Measurements from ENCODE around the gene ZNF488.
A peak's percentile ranks its signal among the peaks of the same experiment; 100 is the strongest.

Gene ZNF488

GRCh38 chr10:47364911-47365310, 19.2 kb downstream of the ZNF488 start:
- intact Hi-C loops (cut with DNase I; ENCODE audit: low total_unique reads): no loop called here
- no peaks in the 10 kb centered on the region for H3K9me3 ChIP-seq
- no peak overlapping the region for H3K4me3 ChIP-seq
- no peak for TF ChIP-seq CTCF (IDR thresholded peaks at IDR 0.05)
- H3K36me3 ChIP-seq: no peaks in the 10 kb centered on the region
- no peak overlapping the region for H3K27ac ChIP-seq
- H3K27me3 ChIP-seq: no peaks in the 10 kb centered on the region
- DNase-seq: peak in 1 of 2 donors; percentile 49
- H3K4me1 ChIP-seq: peaks cover 0 to 5% (median 0%) of the 10 kb centered on the region in 4 donors

GRCh38 chr10:47364366-47364765, 19.7 kb downstream of the ZNF488 start:
- peaks cover 0 to 5% (median 0%) of the 10 kb centered on the region in 4 donors for H3K4me1 ChIP-seq
- H3K27ac ChIP-seq: no peak overlapping the region
- H3K9me3 ChIP-seq: no peaks in the 10 kb centered on the region
- no peaks in the 10 kb centered on the region for H3K27me3 ChIP-seq
- intact Hi-C loops (cut with DNase I; ENCODE audit: low total_unique reads): no loop called here
- no peaks in the 10 kb centered on the region for H3K36me3 ChIP-seq
- TF ChIP-seq CTCF (IDR thresholded peaks at IDR 0.05): no peak
- DNase-seq: peak in 1 of 2 donors; percentile 6
- H3K4me3 ChIP-seq: no peak overlapping the region

GRCh38 chr10:47363781-47364180, 20.3 kb downstream of the ZNF488 start:
- Histone ChIP-seq H3K4me1 (peaks cover 0 to 5% (median 0%) of the 10 kb centered on the region in 4 donors), H3K9me3 (no peaks in the 10 kb centered on the region), H3K27me3 (no peaks in the 10 kb centered on the region), H3K36me3 (no peaks in the 10 kb centered on the region), H3K4me3 (no peak overlapping the region), H3K27ac (no peak overlapping the region)
- DNase-seq: peak; percentile 7 to 16
- no peak for TF ChIP-seq CTCF (IDR thresholded peaks at IDR 0.05)
- intact Hi-C loops (cut with DNase I; ENCODE audit: low total_unique reads): no loop called here

GRCh38 chr10:47362199-47362598, 21.9 kb downstream of the ZNF488 start:
- H3K27me3 ChIP-seq: no peaks in the 10 kb centered on the region
- H3K27ac ChIP-seq: no peak overlapping the region
- H3K4me1 ChIP-seq: peaks cover 0 to 5% (median 0%) of the 10 kb centered on the region in 4 donors
- TF ChIP-seq CTCF (IDR thresholded peaks at IDR 0.05): no peak
- no peaks in the 10 kb centered on the region for H3K9me3 ChIP-seq
- H3K36me3 ChIP-seq: no peaks in the 10 kb centered on the region
- DNase-seq: peak in 1 of 2 donors; percentile 3
- H3K4me3 ChIP-seq: no peak overlapping the region
- intact Hi-C loops (cut with DNase I; ENCODE audit: low total_unique reads): no loop called here

- Histone ChIP-seq H3K4me3 (no peak overlapping the region), H3K36me3 (no peaks in the 10 kb centered on the region), H3K4me1 (peaks cover 0 to 5% (median 0%) of the 10 kb centered on the region in 4 donors), H3K9me3 (no peaks in the 10 kb centered on the region), H3K27ac (no peak overlapping the region), H3K27me3 (no peaks in the 10 kb centered on the region)
- peak; percentile 46 to 70 for TF ChIP-seq CTCF (IDR thresholded peaks at IDR 0.05)
- peak in 1 of 2 donors; percentile 48 for DNase-seq
- intact Hi-C loops (cut with DNase I; ENCODE audit: low total_unique reads): no loop called here
Measured at GRCh38 chr10:47361293-47361692, 22.8 kb downstream of the ZNF488 start.
